Hepatocyte (in vitro differentiated cells): ENCODE data around the gene LDLRAP1.

Source experiments
- CTCF ChIP-seq: fragments of 200-600 bp; sonication (generic); IDR thresholded peaks from 2 replicates; pipeline ENCODE4 v1.5.1; 2016; ENCODE audit warnings: antibody characterized with exemption, mild to moderate bottlenecking; ENCODE audit not compliant: poor library complexity
- EZH2 ChIP-seq: fragments of 200-600 bp; sonication (generic); IDR thresholded peaks from 2 replicates; pipeline ENCODE4 v1.6.1; 2016; ENCODE audit warnings: antibody characterized with exemption, mild to moderate bottlenecking, borderline replicate concordance
- EZH2phosphoT487 ChIP-seq: fragments of 200-600 bp; sonication (generic); IDR thresholded peaks from one replicate; pipeline ENCODE4 v1.6.1; 2018; ENCODE audit warnings: antibody characterized with exemption, mild to moderate bottlenecking, low read depth, moderate library complexity; ENCODE audit not compliant: unreplicated experiment, severe bottlenecking

GRCh38 chr1:25555753-25556092 lies 12.3 kb downstream of the LDLRAP1 start:
- TF ChIP-seq CTCF (no peak), EZH2 (no peak), EZH2phosphoT487 (no peak)
